Endometrial microvascular endothelial cells (primary cell): Measurements from ENCODE around the gene PLEKHM3. TPM values are rescaled to one million over a fixed set of nuclear protein-coding genes. Genes with fewer than 3 reads are reported as not detected.

Experiments
- in situ Hi-C: cut with HindIII; loops from 2 replicates; pipeline ENCODE4 v1.10.0; 2017; ENCODE audit warnings: low sequenced_read_pairs, low pct_unique_long_range_greater_than_20kb; ENCODE audit errors: inconsistent ontology term
- total RNA-seq: library from RNA; depleted of rRNA; stranded (reverse); fragments of >200 nt; gene quantifications from one replicate; pipeline ENCODE4 v1.2.3, GENCODE V29; 2015; ENCODE audit errors: inconsistent ontology term

The PLEKHM3 gene
- total RNA-seq, 1 donor from 2014 or later = 3.3 TPM

DNA sequence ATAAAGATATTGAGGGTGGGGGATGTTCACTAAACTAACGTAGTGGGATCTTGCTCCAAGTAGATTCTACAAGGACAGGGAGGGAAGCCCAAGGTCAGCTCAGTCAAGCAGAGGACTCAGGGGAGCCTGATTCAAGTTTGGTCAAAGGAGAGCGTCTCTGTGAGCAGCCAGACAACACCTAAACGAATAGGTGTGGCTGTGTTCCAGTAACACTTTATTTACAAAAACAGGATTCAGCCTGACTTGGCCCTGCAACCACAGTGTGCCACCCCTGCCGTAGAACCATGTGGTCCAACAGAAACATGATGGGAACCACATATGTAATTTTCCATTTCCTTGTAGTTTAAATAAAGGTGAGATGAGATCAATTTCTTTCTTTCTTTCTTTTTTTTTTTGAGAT lies 237.5 kb downstream of the PLEKHM3 start:
- in situ Hi-C loops = no loop called here

DNA sequence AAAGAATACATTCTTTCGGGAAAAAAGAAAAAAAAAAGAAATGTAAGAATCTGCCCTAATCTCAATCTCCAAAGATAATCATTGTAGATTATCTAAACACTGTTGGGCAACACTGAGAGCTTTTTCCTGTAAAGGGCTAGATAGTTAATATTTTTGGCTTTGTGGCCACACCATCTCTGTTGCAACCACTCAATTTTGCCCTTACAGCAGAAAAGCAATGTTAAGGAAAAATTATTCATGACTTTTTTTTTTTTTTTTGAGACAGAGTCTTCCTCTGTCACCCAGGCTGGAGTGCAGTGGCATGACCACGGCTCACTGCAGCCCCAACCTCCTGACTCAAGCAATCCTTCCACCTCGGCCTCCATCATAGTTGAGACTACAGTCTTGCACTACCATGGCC lies 238.3 kb downstream of the PLEKHM3 start:
- in situ Hi-C loops = no loop called here

DNA sequence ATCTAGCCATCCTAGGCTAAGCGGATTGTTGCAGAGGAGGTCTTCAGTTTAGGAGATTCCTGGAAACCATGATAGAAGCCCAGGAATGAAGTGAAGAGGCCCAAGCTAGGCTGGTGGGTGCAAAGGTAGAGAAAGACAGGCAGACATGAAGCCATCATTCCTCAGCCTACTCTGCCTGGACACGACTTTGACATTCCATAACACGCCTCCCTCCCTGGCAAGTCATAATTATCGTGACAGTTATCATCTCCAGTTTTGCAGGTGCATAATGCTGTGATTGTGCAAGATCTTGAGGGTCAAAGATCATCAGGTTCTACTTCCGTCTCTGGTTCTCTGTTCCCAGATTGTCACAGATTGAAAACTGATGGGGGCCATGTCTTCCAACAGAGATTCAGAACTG lies 240.4 kb downstream of the PLEKHM3 start:
- in situ Hi-C loops = no loop called here

DNA sequence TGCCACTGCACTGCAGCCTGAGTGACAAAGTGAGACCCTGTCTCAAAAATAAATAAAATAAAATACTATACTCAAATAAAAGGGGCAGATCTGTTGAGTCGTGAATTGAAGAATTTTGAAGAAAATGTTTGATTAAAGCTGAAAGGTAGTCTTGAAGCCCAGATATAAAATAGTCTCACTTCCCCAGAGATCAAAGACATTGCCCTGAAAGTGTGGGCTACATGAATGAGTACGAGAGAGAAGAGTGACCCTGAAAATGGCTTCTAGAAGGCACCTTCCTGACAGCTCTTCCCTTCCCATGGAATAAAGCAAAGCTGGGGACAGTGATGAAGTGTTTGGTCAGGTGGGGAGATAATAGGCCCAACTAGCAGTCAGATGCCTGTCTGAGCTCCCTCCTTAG lies 241.8 kb downstream of the PLEKHM3 start:
- in situ Hi-C loops = no loop called here

DNA sequence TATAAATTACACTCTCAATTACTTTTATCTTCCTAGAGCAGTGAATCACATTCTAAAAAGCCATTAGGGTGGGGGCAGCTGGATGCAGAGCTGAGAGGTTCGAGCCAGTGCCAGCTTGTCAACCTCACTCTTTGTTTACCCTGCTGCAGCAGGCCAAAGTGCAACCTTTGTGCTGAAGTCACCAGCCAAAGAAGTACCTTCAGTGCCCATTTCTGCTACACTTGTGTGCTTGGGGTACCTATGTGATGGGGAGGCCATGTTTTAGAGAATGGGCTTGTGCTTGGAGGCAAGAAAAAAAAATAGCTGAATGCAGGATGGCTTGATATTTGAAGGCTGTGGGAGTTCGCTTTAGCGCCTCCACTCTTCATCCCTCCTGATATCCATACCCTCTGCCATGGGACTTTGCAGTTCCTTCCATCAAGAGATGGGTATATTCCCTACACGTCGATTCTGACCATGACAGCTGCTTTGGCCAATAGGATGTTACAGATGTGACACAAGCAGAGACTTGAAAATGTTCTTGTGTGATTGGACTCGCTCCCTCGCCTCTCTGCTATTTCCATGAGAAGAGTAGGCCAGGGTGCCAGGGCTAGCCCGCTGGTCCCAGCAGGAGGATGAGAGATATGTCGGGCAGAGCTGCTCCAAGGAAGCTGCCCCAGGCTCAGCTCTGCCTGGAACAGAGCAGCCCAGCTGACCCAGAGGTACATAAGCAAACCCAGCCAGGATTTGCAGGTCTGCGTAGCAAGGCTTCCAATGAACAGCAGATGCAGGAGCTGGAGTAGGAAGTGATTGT lies 242.9 kb downstream of the PLEKHM3 start:
- in situ Hi-C loops = no loop called here

DNA sequence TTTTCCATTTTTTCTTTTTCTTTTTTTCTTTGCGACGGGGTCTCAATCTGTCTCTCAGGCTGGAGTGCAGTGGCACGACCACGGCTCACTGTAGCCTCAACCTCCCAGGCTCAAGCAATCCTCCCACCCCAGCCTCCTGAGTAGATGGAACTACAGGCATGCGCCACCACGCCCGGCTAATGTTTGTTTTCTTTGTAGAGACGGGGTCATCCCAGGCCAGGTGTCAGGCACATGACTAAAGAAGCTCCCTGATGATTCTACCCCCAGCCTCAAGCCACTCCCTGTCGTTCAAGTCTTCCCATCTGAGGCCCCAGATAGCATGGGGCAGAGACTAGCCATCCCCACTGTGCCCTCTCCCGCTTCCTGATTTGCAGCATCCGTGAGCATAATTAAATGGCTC lies 245.8 kb downstream of the PLEKHM3 start:
- in situ Hi-C loops = no loop called here

DNA sequence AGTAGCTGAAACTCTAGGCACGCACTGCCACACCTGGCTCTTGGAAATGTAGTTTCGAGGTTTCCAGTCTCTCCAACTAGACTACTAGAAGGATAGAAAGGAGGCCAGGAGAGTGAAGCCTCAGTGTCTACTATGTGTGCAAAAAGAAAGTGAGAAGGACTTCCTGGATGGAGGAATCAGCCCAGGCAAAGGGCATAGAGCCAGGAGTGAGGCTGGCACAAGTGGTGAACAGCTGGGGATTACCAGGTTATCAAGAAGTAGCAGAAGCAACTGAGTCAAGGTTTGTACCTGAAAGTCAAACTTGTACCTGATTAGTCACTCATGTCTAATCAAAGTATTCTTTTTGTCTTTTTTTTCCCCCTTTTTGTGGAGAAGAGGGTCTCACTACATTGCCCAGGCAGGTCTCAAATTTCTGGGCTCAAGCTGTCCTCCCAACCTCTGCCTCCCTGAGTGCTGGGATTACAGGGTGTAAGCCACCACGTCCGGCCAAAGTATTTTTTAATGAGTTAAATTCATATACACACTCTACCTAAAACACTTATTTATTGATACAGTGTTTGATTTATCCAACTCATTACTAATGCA lies 246.9 kb downstream of the PLEKHM3 start:
- in situ Hi-C loops = no loop called here

DNA sequence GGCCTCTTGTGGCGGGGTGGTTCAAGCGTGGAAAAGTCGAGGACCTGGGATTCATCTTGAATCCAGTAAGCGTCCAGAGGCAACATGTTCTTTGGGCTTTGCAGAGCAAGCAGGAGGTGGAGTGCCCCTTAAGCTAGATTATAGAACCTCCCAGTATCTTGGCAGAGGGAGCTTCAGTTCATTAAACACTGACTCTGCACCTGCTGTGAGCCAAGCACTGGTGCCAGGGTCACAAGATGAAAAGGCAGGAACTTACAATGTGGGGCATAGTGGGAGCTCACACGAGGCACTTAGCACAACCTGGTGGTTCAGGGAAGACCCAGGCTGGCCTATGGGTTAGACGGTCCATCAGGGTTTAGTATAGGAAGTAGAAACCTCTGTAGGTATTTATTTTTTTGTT lies 248.2 kb downstream of the PLEKHM3 start:
- in situ Hi-C loops = no loop called here

DNA sequence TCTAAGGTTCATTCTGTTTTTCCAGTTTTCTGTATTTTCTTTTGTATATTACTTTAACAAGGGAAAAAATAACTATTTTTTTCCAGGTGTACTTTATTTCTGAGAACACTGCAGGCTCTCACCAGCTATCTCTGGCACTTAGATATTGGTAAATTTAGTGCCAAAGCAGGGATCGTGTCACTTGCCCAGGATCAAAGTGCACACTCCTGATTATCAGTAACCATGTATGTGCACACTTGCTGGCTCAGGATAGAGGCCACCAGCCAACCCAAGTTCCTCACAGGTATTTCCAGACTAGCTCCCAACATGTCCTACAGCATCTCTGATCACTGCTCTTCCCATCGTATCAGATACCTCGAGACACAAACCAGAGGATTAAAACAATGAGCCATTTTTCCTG lies 249.9 kb downstream of the PLEKHM3 start:
- in situ Hi-C loops = no loop called here

DNA sequence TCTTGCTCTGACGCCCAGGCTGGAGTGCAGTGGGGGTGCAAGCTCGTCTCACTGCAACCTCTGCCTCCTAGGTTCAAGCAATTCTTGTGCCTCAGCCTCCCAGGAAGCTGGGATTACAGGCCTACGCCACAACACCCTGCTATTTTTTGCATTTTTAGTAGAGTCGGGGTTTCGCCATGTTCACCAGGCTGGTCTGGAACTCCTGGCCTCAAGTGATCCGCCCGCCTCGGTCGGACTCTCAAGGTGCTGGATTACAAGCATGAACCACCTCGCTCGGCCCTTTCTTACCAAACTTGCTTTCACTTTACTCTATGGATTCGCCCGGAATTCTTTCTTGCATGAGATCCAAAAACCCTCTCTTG lies 252.5 kb downstream of the PLEKHM3 start:
- in situ Hi-C loops = no loop called here

DNA sequence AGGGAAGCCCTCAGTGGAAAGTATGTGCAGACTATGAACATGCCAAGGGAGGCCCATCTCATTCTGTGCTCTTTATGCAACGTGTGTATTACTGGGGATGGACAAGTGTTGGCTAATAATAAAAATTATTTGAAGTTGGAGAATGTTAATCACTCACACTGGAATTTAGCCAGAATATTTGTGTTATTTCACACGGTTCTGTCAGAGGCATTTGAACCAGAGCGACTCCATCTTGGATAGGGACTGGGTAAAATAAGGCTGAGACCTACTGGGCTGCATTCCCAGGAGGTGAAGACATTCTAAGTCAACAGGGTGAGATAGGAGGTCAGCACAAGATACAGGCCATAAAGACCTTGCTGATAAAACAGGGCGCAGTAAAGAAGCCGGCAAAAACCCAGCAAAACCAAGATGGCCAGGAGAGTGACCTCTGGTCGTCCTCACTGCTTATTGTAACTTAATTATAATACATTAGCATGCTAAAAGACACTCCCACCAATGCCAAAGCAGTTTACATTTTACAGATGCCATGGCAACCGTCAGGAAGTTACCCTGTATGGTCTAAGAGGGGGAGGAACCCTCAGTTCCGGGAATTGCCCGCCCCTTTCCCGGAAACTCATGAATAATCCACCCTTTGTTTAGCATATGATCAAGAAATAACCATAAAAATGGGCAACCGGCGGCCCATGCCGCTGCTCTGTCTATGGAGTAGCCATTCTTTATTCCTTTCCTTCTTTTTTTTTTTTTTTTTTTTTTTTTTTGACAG lies 253.1 kb downstream of the PLEKHM3 start:
- in situ Hi-C loops = no loop called here

DNA sequence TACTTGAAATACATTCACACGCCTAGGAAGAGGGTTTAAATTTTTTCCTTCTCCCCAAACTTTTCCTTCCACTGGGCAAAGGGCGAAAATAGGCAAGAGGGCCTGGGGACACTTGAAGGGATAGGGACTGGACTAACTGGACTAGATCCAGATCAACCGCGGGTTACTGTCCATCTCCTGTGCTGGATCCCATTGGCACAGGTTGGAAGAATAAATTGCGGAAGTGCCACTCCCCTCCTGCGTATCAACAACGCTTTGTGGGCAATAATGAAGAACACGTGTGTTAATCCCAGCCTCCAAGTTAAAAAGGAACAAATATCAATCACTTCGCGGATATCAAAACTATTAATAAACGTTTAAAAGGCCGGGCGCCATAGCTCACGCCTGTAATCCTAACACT lies 253.9 kb downstream of the PLEKHM3 start:
- in situ Hi-C loops = no loop called here

Other genes with a start within 250 kb of the PLEKHM3 start
- not detected for gene CRYGD, start 99.0 kb upstream of the PLEKHM3 start, total RNA-seq
- gene CRYGC, start 104.3 kb upstream of the PLEKHM3 start, total RNA-seq = not detected
- gene CRYGB, start 120.6 kb upstream of the PLEKHM3 start, total RNA-seq = not detected
- not detected for gene CRYGA, start 138.1 kb upstream of the PLEKHM3 start, total RNA-seq
- not detected for gene C2orf80, start 164.5 kb upstream of the PLEKHM3 start, total RNA-seq
- 89.7 TPM for gene IDH1, start 229.5 kb upstream of the PLEKHM3 start, total RNA-seq
- gene PIKFYVE, start 240.7 kb upstream of the PLEKHM3 start, total RNA-seq = 12.4 TPM